Measurements from ENCODE around the gene GPATCH8. TPM values are rescaled to one million over a fixed set of nuclear protein-coding genes. Genes with fewer than 3 reads are reported as not detected.

The GPATCH8 gene
- total and polyA plus RNA-seq, 5 donors from 2014 or later = 24.0 to 87.7 (median 25.5) TPM

Other genes starting within 250 kb of the GPATCH8 start
- gene SLC4A1, start 235.3 kb downstream of the GPATCH8 start, total RNA-seq = not detected
- gene SLC4A1, start 235.3 kb downstream of the GPATCH8 start, polyA plus RNA-seq = not detected
- 0.27 TPM for gene RUNDC3A, start 194.8 kb downstream of the GPATCH8 start, total RNA-seq
- under 1 TPM in 1 of 4 donors, not detected in 3; 0.96 TPM for gene RUNDC3A, start 194.8 kb downstream of the GPATCH8 start, polyA plus RNA-seq
- 64.7 TPM for gene SLC25A39, start 178.6 kb downstream of the GPATCH8 start, total RNA-seq
- 100 to 1,000 TPM in 1 of 4 donors, 10 to 100 TPM in 3; 93.8 to 112 (median 98.4) TPM for gene SLC25A39, start 178.6 kb downstream of the GPATCH8 start, polyA plus RNA-seq
- gene GRN, start 158.1 kb downstream of the GPATCH8 start, total RNA-seq = 24.3 TPM
- gene GRN, start 158.1 kb downstream of the GPATCH8 start, polyA plus RNA-seq = 10 to 100 TPM; 29.1 to 39.4 (median 33.7) TPM
- gene FAM171A2, start 139.6 kb downstream of the GPATCH8 start, total RNA-seq = 0.25 TPM
- gene FAM171A2, start 139.6 kb downstream of the GPATCH8 start, polyA plus RNA-seq = under 1 TPM in 2 of 4 donors, not detected in 2; 0.07 to 0.09 TPM
- gene ITGA2B, start 113.8 kb downstream of the GPATCH8 start, total RNA-seq = 19.5 TPM
- not detected for gene ITGA2B, start 113.8 kb downstream of the GPATCH8 start, polyA plus RNA-seq
- gene FZD2, start 54.1 kb upstream of the GPATCH8 start, total RNA-seq = not detected
- gene FZD2, start 54.1 kb upstream of the GPATCH8 start, polyA plus RNA-seq = not detected
- not detected for gene MEIOC, start 153.1 kb upstream of the GPATCH8 start, total RNA-seq
- under 1 TPM; 0.18 to 0.76 (median 0.35) TPM for gene MEIOC, start 153.1 kb upstream of the GPATCH8 start, polyA plus RNA-seq
- gene CCDC43, start 186.4 kb upstream of the GPATCH8 start, total RNA-seq = 20.3 TPM
- 10 to 100 TPM; 11.8 to 15.5 (median 14.3) TPM for gene CCDC43, start 186.4 kb upstream of the GPATCH8 start, polyA plus RNA-seq
- gene DBF4B, start 205.3 kb upstream of the GPATCH8 start, total RNA-seq = 5.0 TPM
- 1 to 10 TPM in 2 of 4 donors, under 1 TPM in 2; 0.25 to 2.2 (median 0.85) TPM for gene DBF4B, start 205.3 kb upstream of the GPATCH8 start, polyA plus RNA-seq

Data from CD4-positive, CD25-positive, alpha-beta regulatory T cell (primary cell).